HepG2 (cell line): Measurements from ENCODE around the gene RAB5B. TPM values are rescaled to one million over a fixed set of nuclear protein-coding genes. Genes with fewer than 3 reads are reported as not detected.

Experiments
- HNRNPH1 ChIP-seq: fragments of 200-400 bp; formaldehyde crosslinking; optimal IDR thresholded peaks from 2 replicates; pipeline ENCODE3; 2017; ENCODE audit warnings: mild to moderate bottlenecking, low read depth, low read length
- HOXD1 ChIP-seq: sonication (generic); formaldehyde crosslinking; IDR thresholded peaks from 2 replicates; pipeline ENCODE4 v1.5.0; 2020; ENCODE audit warnings: missing genetic modification reagents
- MAF1 ChIP-seq: sonication (generic); formaldehyde crosslinking; IDR thresholded peaks from 2 replicates; pipeline ENCODE4 v1.5.0; 2020; ENCODE audit warnings: missing genetic modification reagents, borderline replicate concordance
- MATR3 ChIP-seq: sonication (generic); formaldehyde crosslinking; IDR thresholded peaks from 2 replicates; pipeline ENCODE4 v1.4.0; 2020; ENCODE audit warnings: missing genetic modification reagents
- NFYC ChIP-seq: IDR thresholded peaks from 2 replicates; pipeline ENCODE4 v1.6.1; 2016; ENCODE audit warnings: missing genetic modification reagents, missing compliant biosample characterization
- SNRNP70 ChIP-seq: fragments of 200-400 bp; formaldehyde crosslinking; IDR thresholded peaks from 2 replicates; pipeline ENCODE4 v1.6.1; 2017; ENCODE audit warnings: mild to moderate bottlenecking, low read depth, low read length, moderate library complexity
- ZBTB38 ChIP-seq: sonication (generic); formaldehyde crosslinking; IDR thresholded peaks from 2 replicates; pipeline ENCODE4 v1.5.1; 2020; ENCODE audit warnings: mild to moderate bottlenecking, missing genetic modification reagents
- ZKSCAN5 ChIP-seq: sonication (generic); formaldehyde crosslinking; IDR thresholded peaks from 2 replicates; pipeline ENCODE4 v1.5.1; 2020; ENCODE audit warnings: mild to moderate bottlenecking, missing genetic modification reagents
- ZNF20 ChIP-seq: sonication (generic); formaldehyde crosslinking; IDR thresholded peaks from 2 replicates; pipeline ENCODE4 v1.4.0; 2020; ENCODE audit warnings: mild to moderate bottlenecking, moderate library complexity, missing genetic modification reagents
- ZNF34 ChIP-seq: sonication (generic); formaldehyde crosslinking; IDR thresholded peaks from 2 replicates; pipeline ENCODE4 v1.4.0; 2020; ENCODE audit warnings: mild to moderate bottlenecking, missing genetic modification reagents, borderline replicate concordance
- ZNF713 ChIP-seq: sonication (generic); formaldehyde crosslinking; IDR thresholded peaks from 2 replicates; pipeline ENCODE4 v1.4.0; 2020; ENCODE audit warnings: mild to moderate bottlenecking, missing genetic modification reagents
- ZNF749 ChIP-seq: sonication (generic); formaldehyde crosslinking; IDR thresholded peaks from 2 replicates; pipeline ENCODE4 v1.8.0; 2022; ENCODE audit warnings: mild to moderate bottlenecking, missing genetic modification reagents, moderate library complexity, borderline replicate concordance
- ZNF775 ChIP-seq: sonication (generic); formaldehyde crosslinking; IDR thresholded peaks from 2 replicates; pipeline ENCODE4 v1.4.0; 2020; ENCODE audit warnings: missing genetic modification reagents, mild to moderate bottlenecking, moderate library complexity, borderline replicate concordance
- ZSCAN9 ChIP-seq: IDR thresholded peaks from 2 replicates; pipeline ENCODE4 v1.6.1; 2016; ENCODE audit warnings: borderline replicate concordance
- polyA plus RNA-seq, 8 experiments: library from polyadenylated mRNA; depleted of rRNA in 3 of 8; stranded (reverse) in 7 of 8; unstranded in 1 of 8; fragments of >200 nt; fragmentation: Illumina TruSeq in 4 of 8; extraction: Trizol in 4 of 8; gene quantifications; 2 replicates each; pipeline versions ENCODE4 v1.2.1 to v1.2.3, GENCODE V29; 2011 to 2016; ENCODE audit warnings: low read depth in 4 of 8, missing spikeins in 1 of 8, mixed read lengths in 1 of 8; ENCODE audit not compliant: insufficient read depth in 1 of 8
- total RNA-seq, 5 experiments: library from RNA; depleted of rRNA; stranded (reverse); fragments of >200 nt; fragmentation: Illumina TruSeq; extraction: Trizol; gene quantifications; 2 replicates each; pipeline ENCODE4 v1.2.3, GENCODE V29; 2016; ENCODE audit warnings: low read depth in 1 of 5
- TF ChIP-seq, protein P1 (sequence below): sonication (generic); formaldehyde crosslinking; IDR thresholded peaks from 2 replicates; pipeline ENCODE4 v1.4.0; 2020; ENCODE audit warnings: missing genetic modification reagents, mild to moderate bottlenecking, borderline replicate concordance
- TF ChIP-seq, protein P2 (sequence below): sonication (generic); formaldehyde crosslinking; IDR thresholded peaks from 2 replicates; pipeline ENCODE4 v1.8.1; 2022; ENCODE audit warnings: mild to moderate bottlenecking, missing genetic modification reagents
- TF ChIP-seq, protein P3 (sequence below): IDR thresholded peaks from 2 replicates; pipeline ENCODE4 v1.6.1; 2016; ENCODE audit warnings: mild to moderate bottlenecking
- TF ChIP-seq, protein P4 (sequence below): sonication (generic); formaldehyde crosslinking; IDR thresholded peaks from 2 replicates; pipeline ENCODE4 v1.4.0; 2020; ENCODE audit warnings: missing genetic modification reagents
- TF ChIP-seq, protein P5 (sequence below): sonication (generic); formaldehyde crosslinking; IDR thresholded peaks from 2 replicates; pipeline ENCODE4 v1.4.0; 2020; ENCODE audit warnings: low read depth, mild to moderate bottlenecking, missing genetic modification reagents
- TF ChIP-seq, protein P6 (sequence below): sonication (generic); formaldehyde crosslinking; IDR thresholded peaks from 2 replicates; pipeline ENCODE4 v1.4.0; 2020; ENCODE audit warnings: mild to moderate bottlenecking, low read depth, missing genetic modification reagents

Gene RAB5B
- total and polyA plus RNA-seq, 2 of the 13 experiments (the other 11 are each of a cell fraction or from before 2014, with no cell fraction given), result 26.0 to 68.3 TPM

DNA sequence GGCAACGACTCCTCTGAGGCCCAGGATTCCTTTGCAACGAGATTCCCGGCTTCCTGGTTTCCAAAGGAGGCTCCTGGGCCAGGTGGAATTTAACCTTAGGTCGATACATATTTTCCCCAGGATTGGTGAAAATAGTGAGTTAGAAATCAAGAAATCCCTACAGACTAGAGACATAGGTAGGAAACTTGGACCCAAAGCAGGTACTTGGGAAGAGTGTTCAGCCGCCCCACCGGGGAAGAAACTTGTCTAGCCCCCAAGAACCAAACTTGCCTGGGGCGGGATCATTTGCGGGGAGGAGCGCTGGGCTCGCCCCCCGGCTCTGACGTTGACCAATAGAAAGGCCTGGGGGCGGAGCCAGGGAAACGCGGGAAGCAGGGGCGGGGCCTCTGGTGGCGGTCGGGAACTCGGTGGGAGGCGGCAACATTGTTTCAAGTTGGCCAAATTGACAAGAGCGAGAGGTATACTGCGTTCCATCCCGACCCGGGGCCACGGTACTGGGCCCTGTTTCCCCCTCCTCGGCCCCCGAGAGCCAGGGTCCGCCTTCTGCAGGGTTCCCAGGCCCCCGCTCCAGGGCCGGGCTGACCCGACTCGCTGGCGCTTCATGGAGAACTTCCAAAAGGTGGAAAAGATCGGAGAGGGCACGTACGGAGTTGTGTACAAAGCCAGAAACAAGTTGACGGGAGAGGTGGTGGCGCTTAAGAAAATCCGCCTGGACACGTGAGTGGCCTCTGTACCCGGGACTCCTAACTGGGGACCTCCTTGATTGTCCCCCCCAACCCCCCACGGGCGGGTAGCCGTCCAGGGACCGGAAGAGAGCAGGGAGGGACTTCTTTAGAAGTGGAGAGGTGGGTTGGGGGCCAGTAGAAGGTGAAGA lies 7.2 kb upstream of the RAB5B start, which contains the start of gene CDK2 (continued):
- no peak for TF ChIP-seq ZNF713 (CRISPR knock-in tag)
- TF ChIP-seq, protein P1, sequence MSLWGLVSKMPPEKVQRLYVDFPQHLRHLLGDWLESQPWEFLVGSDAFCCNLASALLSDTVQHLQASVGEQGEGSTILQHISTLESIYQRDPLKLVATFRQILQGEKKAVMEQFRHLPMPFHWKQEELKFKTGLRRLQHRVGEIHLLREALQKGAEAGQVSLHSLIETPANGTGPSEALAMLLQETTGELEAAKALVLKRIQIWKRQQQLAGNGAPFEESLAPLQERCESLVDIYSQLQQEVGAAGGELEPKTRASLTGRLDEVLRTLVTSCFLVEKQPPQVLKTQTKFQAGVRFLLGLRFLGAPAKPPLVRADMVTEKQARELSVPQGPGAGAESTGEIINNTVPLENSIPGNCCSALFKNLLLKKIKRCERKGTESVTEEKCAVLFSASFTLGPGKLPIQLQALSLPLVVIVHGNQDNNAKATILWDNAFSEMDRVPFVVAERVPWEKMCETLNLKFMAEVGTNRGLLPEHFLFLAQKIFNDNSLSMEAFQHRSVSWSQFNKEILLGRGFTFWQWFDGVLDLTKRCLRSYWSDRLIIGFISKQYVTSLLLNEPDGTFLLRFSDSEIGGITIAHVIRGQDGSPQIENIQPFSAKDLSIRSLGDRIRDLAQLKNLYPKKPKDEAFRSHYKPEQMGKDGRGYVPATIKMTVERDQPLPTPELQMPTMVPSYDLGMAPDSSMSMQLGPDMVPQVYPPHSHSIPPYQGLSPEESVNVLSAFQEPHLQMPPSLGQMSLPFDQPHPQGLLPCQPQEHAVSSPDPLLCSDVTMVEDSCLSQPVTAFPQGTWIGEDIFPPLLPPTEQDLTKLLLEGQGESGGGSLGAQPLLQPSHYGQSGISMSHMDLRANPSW (CRISPR knock-in tag), result no peak
- no peak for TF ChIP-seq ZSCAN9
- no peak for TF ChIP-seq HOXD1
- TF ChIP-seq, protein P2, sequence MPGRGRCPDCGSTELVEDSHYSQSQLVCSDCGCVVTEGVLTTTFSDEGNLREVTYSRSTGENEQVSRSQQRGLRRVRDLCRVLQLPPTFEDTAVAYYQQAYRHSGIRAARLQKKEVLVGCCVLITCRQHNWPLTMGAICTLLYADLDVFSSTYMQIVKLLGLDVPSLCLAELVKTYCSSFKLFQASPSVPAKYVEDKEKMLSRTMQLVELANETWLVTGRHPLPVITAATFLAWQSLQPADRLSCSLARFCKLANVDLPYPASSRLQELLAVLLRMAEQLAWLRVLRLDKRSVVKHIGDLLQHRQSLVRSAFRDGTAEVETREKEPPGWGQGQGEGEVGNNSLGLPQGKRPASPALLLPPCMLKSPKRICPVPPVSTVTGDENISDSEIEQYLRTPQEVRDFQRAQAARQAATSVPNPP, result no peak
- TF ChIP-seq ZNF20, result no peak
- no peak for TF ChIP-seq ZNF749 (CRISPR knock-in tag)
- TF ChIP-seq MATR3 (CRISPR knock-in tag), result no peak
- TF ChIP-seq HNRNPH1, result no peak
- TF ChIP-seq, protein P3, sequence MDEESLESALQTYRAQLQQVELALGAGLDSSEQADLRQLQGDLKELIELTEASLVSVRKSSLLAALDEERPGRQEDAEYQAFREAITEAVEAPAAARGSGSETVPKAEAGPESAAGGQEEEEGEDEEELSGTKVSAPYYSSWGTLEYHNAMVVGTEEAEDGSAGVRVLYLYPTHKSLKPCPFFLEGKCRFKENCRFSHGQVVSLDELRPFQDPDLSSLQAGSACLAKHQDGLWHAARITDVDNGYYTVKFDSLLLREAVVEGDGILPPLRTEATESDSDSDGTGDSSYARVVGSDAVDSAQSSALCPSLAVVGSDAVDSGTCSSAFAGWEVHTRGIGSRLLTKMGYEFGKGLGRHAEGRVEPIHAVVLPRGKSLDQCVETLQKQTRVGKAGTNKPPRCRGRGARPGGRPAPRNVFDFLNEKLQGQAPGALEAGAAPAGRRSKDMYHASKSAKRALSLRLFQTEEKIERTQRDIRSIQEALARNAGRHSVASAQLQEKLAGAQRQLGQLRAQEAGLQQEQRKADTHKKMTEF, result peak; percentile 42; the same call in 1 of the 2 replicates
- TF ChIP-seq ZKSCAN5 (CRISPR knock-in tag), result no peak
- TF ChIP-seq, protein P4, sequence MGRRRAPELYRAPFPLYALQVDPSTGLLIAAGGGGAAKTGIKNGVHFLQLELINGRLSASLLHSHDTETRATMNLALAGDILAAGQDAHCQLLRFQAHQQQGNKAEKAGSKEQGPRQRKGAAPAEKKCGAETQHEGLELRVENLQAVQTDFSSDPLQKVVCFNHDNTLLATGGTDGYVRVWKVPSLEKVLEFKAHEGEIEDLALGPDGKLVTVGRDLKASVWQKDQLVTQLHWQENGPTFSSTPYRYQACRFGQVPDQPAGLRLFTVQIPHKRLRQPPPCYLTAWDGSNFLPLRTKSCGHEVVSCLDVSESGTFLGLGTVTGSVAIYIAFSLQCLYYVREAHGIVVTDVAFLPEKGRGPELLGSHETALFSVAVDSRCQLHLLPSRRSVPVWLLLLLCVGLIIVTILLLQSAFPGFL, result no peak
- TF ChIP-seq, protein P5, sequence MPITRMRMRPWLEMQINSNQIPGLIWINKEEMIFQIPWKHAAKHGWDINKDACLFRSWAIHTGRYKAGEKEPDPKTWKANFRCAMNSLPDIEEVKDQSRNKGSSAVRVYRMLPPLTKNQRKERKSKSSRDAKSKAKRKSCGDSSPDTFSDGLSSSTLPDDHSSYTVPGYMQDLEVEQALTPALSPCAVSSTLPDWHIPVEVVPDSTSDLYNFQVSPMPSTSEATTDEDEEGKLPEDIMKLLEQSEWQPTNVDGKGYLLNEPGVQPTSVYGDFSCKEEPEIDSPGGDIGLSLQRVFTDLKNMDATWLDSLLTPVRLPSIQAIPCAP (CRISPR knock-in tag), result no peak
- TF ChIP-seq, protein P6, sequence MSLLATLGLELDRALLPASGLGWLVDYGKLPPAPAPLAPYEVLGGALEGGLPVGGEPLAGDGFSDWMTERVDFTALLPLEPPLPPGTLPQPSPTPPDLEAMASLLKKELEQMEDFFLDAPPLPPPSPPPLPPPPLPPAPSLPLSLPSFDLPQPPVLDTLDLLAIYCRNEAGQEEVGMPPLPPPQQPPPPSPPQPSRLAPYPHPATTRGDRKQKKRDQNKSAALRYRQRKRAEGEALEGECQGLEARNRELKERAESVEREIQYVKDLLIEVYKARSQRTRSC (CRISPR knock-in tag), result no peak
- 0 out of 2 replicates have a peak, but pooled peaks have one; percentile 54 for TF ChIP-seq ZNF34
- peak; percentile 80 for TF ChIP-seq NFYC (CRISPR knock-in tag)
- no peak for TF ChIP-seq ZNF775 (CRISPR knock-in tag)
- TF ChIP-seq MAF1, result no peak
- TF ChIP-seq ZBTB38, result no peak
- TF ChIP-seq SNRNP70, result no peak
